ENCODE results near the gene BACH2. TPM values are rescaled to one million over a fixed set of nuclear protein-coding genes. Genes with fewer than 3 reads are reported as not detected.
"Not testable (repeated sequence)": the region's sequence is repeated elsewhere in the genome, so short reads cannot be mapped to it uniquely, and the experiment has no call there.

Gene BACH2
- total RNA-seq, 2 donors from 2014 or later: 101 to 111 TPM

- no peak overlapping the region for H3K4me3 Mint-ChIP-seq
- peaks cover 22 to 25% of the 10 kb centered on the region in 2 donors for H3K9me3 Mint-ChIP-seq
- ATAC-seq (replicated peaks in 1 of 2): no peak
- DNase-seq: no peak
- H3K4me1 Mint-ChIP-seq (ENCODE audit: low read depth): peaks cover 35% of the 10 kb centered on the region
- H3K27me3 Mint-ChIP-seq (ENCODE audit: low read depth): no peaks in the 10 kb centered on the region
- H3K36me3 Mint-ChIP-seq (ENCODE audit: insufficient read depth in 2 of 2): peaks cover 34 to 51% of the 10 kb centered on the region in 2 donors
- H3K27ac Mint-ChIP-seq: peak overlapping the region; percentile 20
These were observed 178.6 kb downstream of the BACH2 start for GRCh38 chr6:90118069-90118468.

DNA sequence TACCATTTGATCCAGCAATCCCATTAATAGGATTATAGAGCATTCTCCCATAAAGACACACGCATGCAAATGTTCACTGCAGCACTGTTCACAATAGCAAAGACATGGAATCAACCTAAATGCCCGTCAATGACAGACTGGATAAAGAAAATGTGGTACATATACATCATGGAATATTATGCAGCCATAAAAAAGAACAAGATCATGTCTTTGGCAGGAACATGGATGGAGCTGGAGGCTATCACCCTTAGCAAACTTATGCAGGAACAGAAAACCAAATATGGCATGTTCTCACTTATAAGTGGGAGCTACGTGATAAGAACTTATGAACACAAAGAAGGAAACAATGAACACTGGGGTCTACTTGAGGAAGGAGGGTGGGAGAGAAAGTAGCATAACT lies 180.5 kb downstream of the BACH2 start:
- not testable (repeated sequence) for DNase-seq; ATAC-seq (replicated peaks in 1 of 2); H3K27me3 Mint-ChIP-seq (ENCODE audit: low read depth); H3K27ac Mint-ChIP-seq; H3K4me3 Mint-ChIP-seq
- Mint-ChIP-seq H3K36me3 (ENCODE audit: insufficient read depth in 2 of 2) (peaks cover 40 to 55% of the 10 kb centered on the region in 2 donors), H3K9me3 (peaks cover 28 to 33% of the 10 kb centered on the region in 2 donors), H3K4me1 (ENCODE audit: low read depth) (peaks cover 39% of the 10 kb centered on the region)

GRCh38 chr6:90113389-90113788 lies 183.3 kb downstream of the BACH2 start:
- ATAC-seq (replicated peaks in 1 of 2) (no peak), DNase-seq (no peak)
- Mint-ChIP-seq H3K4me3 (no peak overlapping the region), H3K27ac (no peak overlapping the region), H3K9me3 (peaks cover 30 to 33% of the 10 kb centered on the region in 2 donors), H3K36me3 (ENCODE audit: insufficient read depth in 2 of 2) (peaks cover 43 to 55% of the 10 kb centered on the region in 2 donors), H3K27me3 (ENCODE audit: low read depth) (no peaks in the 10 kb centered on the region), H3K4me1 (ENCODE audit: low read depth) (peaks cover 61% of the 10 kb centered on the region)

- peaks cover 76% of the 10 kb centered on the region for H3K4me1 Mint-ChIP-seq (ENCODE audit: low read depth)
- peaks cover 35 to 44% of the 10 kb centered on the region in 2 donors for H3K36me3 Mint-ChIP-seq (ENCODE audit: insufficient read depth in 2 of 2)
- DNase-seq: no peak
- peak; percentile 15 to 16 for ATAC-seq (replicated peaks in 1 of 2)
- no peaks in the 10 kb centered on the region for H3K27me3 Mint-ChIP-seq (ENCODE audit: low read depth)
- H3K9me3 Mint-ChIP-seq: peaks cover 28 to 29% of the 10 kb centered on the region in 2 donors
- H3K4me3 Mint-ChIP-seq: peak overlapping the region; percentile 55 to 56
- H3K27ac Mint-ChIP-seq: peak overlapping the region; percentile 5
These were observed 185.3 kb downstream of the BACH2 start for GRCh38 chr6:90111387-90111786.

DNA sequence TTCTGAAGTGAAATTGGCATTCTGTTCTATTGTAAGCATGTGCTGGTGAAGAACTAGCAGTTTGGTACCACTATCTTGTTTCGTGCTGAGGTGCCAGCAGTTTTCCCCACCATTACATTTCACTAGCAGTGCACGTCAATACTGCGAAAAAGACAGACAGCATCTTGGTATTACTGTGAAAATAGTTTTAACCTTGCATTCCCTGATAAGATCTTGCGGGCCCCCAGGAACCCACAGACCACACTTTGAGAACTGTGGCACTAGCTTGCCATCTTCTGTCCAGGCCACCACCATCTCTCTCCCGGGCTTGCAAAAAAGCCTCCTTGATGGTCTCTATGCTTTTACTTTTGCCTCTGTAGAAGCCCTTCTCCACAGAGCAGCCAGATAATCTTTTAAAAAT lies 185.7 kb downstream of the BACH2 start:
- ATAC-seq (replicated peaks in 1 of 2): peak; percentile 63 to 75
- DNase-seq: peak; percentile 77 to 85
- Mint-ChIP-seq H3K27me3 (ENCODE audit: low read depth) (no peaks in the 10 kb centered on the region), H3K4me3 (peak overlapping the region; percentile 55 to 56), H3K4me1 (ENCODE audit: low read depth) (peaks cover 80% of the 10 kb centered on the region), H3K9me3 (peaks cover 24 to 25% of the 10 kb centered on the region in 2 donors), H3K27ac (no peak overlapping the region), H3K36me3 (ENCODE audit: insufficient read depth in 2 of 2) (peaks cover 31 to 39% of the 10 kb centered on the region in 2 donors)

- peak overlapping the region; percentile 19 for H3K27ac Mint-ChIP-seq
- peak; percentile 62 to 63 for ATAC-seq (replicated peaks in 1 of 2)
- peak; percentile 46 to 62 for DNase-seq
- peaks cover 14 to 16% of the 10 kb centered on the region in 2 donors for H3K9me3 Mint-ChIP-seq
- H3K4me1 Mint-ChIP-seq (ENCODE audit: low read depth): peaks cover 92% of the 10 kb centered on the region
- peak overlapping the region; percentile 66 to 69 for H3K4me3 Mint-ChIP-seq
- peaks cover 20 to 23% of the 10 kb centered on the region in 2 donors for H3K36me3 Mint-ChIP-seq (ENCODE audit: insufficient read depth in 2 of 2)
- H3K27me3 Mint-ChIP-seq (ENCODE audit: low read depth): no peaks in the 10 kb centered on the region
These were observed 187.5 kb downstream of the BACH2 start for GRCh38 chr6:90109141-90109540.

GRCh38 chr6:90107771-90108282 lies 188.8 kb downstream of the BACH2 start:
- peaks cover 16 to 20% of the 10 kb centered on the region in 2 donors for H3K36me3 Mint-ChIP-seq (ENCODE audit: insufficient read depth in 2 of 2)
- H3K27ac Mint-ChIP-seq: peak overlapping the region; percentile 27
- no peaks in the 10 kb centered on the region for H3K27me3 Mint-ChIP-seq (ENCODE audit: low read depth)
- DNase-seq: peak; percentile 49 to 61
- ATAC-seq (replicated peaks in 1 of 2): peak; percentile 51 to 56
- peaks cover 5 to 7% of the 10 kb centered on the region in 2 donors for H3K9me3 Mint-ChIP-seq
- peak overlapping the region; percentile 39 to 55 for H3K4me3 Mint-ChIP-seq
- peaks cover 99% of the 10 kb centered on the region for H3K4me1 Mint-ChIP-seq (ENCODE audit: low read depth)

- peaks cover 99% of the 10 kb centered on the region for H3K4me1 Mint-ChIP-seq (ENCODE audit: low read depth)
- H3K4me3 Mint-ChIP-seq: peak overlapping the region; percentile 39 to 55
- DNase-seq: no peak
- no peaks in the 10 kb centered on the region for H3K27me3 Mint-ChIP-seq (ENCODE audit: low read depth)
- H3K36me3 Mint-ChIP-seq (ENCODE audit: insufficient read depth in 2 of 2): peaks cover 13 to 15% of the 10 kb centered on the region in 2 donors
- peaks cover under 1 to 3% of the 10 kb centered on the region in 2 donors for H3K9me3 Mint-ChIP-seq
- no peak for ATAC-seq (replicated peaks in 1 of 2)
- H3K27ac Mint-ChIP-seq: no peak overlapping the region
These were observed 189.3 kb downstream of the BACH2 start for GRCh38 chr6:90107371-90107770.

- H3K27me3 Mint-ChIP-seq (ENCODE audit: low read depth): no peaks in the 10 kb centered on the region
- H3K4me3 Mint-ChIP-seq: no peak overlapping the region
- ATAC-seq (replicated peaks in 1 of 2) (peak in 1 of 2 donors; percentile 31), DNase-seq (no peak)
- H3K9me3 Mint-ChIP-seq: peaks cover 0 to 2% of the 10 kb centered on the region in 2 donors
- H3K27ac Mint-ChIP-seq: no peak overlapping the region
- H3K36me3 Mint-ChIP-seq (ENCODE audit: insufficient read depth in 2 of 2): peaks cover 12 to 16% of the 10 kb centered on the region in 2 donors
- peaks cover 97% of the 10 kb centered on the region for H3K4me1 Mint-ChIP-seq (ENCODE audit: low read depth)
These were observed 190.2 kb downstream of the BACH2 start for GRCh38 chr6:90106449-90106848.

DNA sequence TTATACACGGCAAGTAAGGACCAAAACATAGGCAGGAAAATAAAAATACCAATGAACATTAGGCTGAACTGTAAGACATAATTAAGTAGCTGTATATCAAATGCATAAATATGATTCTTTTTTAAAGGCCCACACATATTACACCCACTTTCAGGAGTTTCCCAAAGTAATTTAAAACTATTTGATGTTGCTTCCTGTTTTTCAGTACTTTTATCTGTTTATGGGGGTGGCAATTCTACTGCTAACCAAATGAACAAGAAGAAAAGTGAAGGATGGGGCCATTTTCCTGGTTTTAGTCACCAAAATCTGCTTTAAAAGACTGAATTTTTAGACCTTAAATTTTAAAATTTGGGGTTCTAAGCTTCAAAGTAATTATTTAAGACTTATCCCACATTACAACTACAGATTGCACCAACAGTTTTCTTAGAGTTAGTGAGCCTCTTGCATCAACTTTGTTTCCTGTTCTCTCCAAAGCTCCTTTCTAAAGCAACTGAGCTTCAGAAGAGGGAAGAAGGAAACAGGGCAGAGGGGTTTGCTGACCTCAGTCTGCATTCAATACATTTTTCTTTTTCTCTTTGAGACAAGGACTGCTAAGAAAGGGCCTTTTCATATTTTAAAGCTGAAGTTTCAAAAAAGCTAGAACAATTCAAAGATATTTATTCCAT lies 191.0 kb downstream of the BACH2 start:
- no peak overlapping the region for H3K27ac Mint-ChIP-seq
- peaks cover 0 to 2% of the 10 kb centered on the region in 2 donors for H3K9me3 Mint-ChIP-seq
- ATAC-seq (replicated peaks in 1 of 2) (no peak), DNase-seq (no peak)
- peaks cover 16 to 24% of the 10 kb centered on the region in 2 donors for H3K36me3 Mint-ChIP-seq (ENCODE audit: insufficient read depth in 2 of 2)
- no peaks in the 10 kb centered on the region for H3K27me3 Mint-ChIP-seq (ENCODE audit: low read depth)
- H3K4me1 Mint-ChIP-seq (ENCODE audit: low read depth): peaks cover 97% of the 10 kb centered on the region
- peak overlapping the region; percentile 23 to 35 for H3K4me3 Mint-ChIP-seq

- peak overlapping the region; percentile 79 for H3K27ac Mint-ChIP-seq
- H3K9me3 Mint-ChIP-seq: no peaks in the 10 kb centered on the region
- peak overlapping the region; percentile 81 to 86 for H3K4me3 Mint-ChIP-seq
- ATAC-seq (replicated peaks in 1 of 2): peak; percentile 71 to 75
- DNase-seq: peak; percentile 33 to 46
- H3K4me1 Mint-ChIP-seq (ENCODE audit: low read depth): peaks cover 92% of the 10 kb centered on the region
- H3K36me3 Mint-ChIP-seq (ENCODE audit: insufficient read depth in 2 of 2): peaks cover 15 to 27% of the 10 kb centered on the region in 2 donors
- no peaks in the 10 kb centered on the region for H3K27me3 Mint-ChIP-seq (ENCODE audit: low read depth)
These were observed 193.4 kb downstream of the BACH2 start for GRCh38 chr6:90103056-90103800.

- Mint-ChIP-seq H3K36me3 (ENCODE audit: insufficient read depth in 2 of 2) (peaks cover 15 to 27% of the 10 kb centered on the region in 2 donors), H3K4me1 (ENCODE audit: low read depth) (peaks cover 92% of the 10 kb centered on the region), H3K27ac (no peak overlapping the region), H3K4me3 (no peak overlapping the region), H3K27me3 (ENCODE audit: low read depth) (no peaks in the 10 kb centered on the region), H3K9me3 (no peaks in the 10 kb centered on the region)
- no peak for ATAC-seq (replicated peaks in 1 of 2)
- DNase-seq: no peak
These were observed 195.2 kb downstream of the BACH2 start for GRCh38 chr6:90101403-90101802.

- no peaks in the 10 kb centered on the region for H3K9me3 Mint-ChIP-seq
- DNase-seq: no peak
- no peak for ATAC-seq (replicated peaks in 1 of 2)
- peaks cover 92% of the 10 kb centered on the region for H3K4me1 Mint-ChIP-seq (ENCODE audit: low read depth)
- H3K27me3 Mint-ChIP-seq (ENCODE audit: low read depth): no peaks in the 10 kb centered on the region
- H3K4me3 Mint-ChIP-seq: no peak overlapping the region
- no peak overlapping the region for H3K27ac Mint-ChIP-seq
- H3K36me3 Mint-ChIP-seq (ENCODE audit: insufficient read depth in 2 of 2): peaks cover 15 to 27% of the 10 kb centered on the region in 2 donors
These were observed 196.5 kb downstream of the BACH2 start for GRCh38 chr6:90100059-90100665.
